Activated naive CD4-positive, alpha-beta T cell treated with anti-CD3 and anti-CD28 coated beads, Interleukin-2, amount 50 U/mL, for 24 hours (primary cell): ENCODE data around the gene TRIM54.

Experiments used
- H3K27ac Mint-ChIP-seq: one replicate; pipeline ENCODE4 v1.8.0; 2021; ENCODE audit warnings: mild to moderate bottlenecking, mixed read lengths
- H3K27me3 Mint-ChIP-seq: one replicate; pipeline ENCODE4 v1.8.0; 2021; ENCODE audit warnings: mixed read lengths
- H3K36me3 Mint-ChIP-seq: one replicate; pipeline ENCODE4 v1.8.0; 2021; ENCODE audit warnings: mixed read lengths
- H3K4me1 Mint-ChIP-seq: one replicate; pipeline ENCODE4 v1.8.0; 2021; ENCODE audit warnings: mixed read lengths
- H3K4me3 Mint-ChIP-seq: one replicate; pipeline ENCODE4 v1.8.0; 2021; ENCODE audit warnings: mild to moderate bottlenecking, mixed read lengths
- H3K9me3 Mint-ChIP-seq: one replicate; pipeline ENCODE4 v1.8.0; 2021; ENCODE audit warnings: mixed read lengths

The TRIM54 gene, protein sequence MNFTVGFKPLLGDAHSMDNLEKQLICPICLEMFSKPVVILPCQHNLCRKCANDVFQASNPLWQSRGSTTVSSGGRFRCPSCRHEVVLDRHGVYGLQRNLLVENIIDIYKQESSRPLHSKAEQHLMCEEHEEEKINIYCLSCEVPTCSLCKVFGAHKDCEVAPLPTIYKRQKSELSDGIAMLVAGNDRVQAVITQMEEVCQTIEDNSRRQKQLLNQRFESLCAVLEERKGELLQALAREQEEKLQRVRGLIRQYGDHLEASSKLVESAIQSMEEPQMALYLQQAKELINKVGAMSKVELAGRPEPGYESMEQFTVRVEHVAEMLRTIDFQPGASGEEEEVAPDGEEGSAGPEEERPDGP

DNA sequence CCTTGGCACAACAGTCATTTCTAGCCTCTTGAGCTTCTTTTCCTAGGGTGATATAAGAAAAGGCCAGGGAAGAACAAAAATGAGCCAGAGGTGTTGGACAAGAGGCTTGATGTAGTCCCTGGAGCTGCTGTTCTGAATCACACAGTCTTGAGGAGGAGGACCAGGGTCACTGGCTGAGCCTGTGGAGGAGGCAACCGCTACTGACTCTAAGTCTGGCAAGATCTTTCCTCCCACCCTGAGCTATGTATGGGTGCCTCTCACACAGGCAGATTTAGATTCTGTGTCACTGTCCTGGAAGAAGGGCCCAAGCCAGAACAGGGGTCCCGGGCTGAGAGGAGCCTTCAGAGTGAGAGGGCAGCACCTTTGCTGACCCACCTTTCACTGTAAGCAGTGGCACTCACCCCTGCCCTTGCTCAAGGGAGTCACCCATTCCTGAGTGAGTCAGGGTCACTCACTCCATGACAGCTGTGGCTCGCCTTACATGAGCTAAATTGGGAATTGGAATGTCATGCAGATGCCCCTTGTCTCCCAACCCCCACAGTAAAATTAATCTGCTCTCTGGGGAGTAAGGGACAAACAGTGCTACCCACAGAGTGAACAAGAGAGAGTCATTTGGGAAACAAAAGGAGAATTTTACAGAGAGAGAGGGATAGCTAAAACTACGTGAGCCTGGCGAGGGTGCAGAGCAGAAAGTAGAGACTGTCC is at the start of gene TRIM54:
TRIM54 (plus strand) TSS at position 575 of the 705 bp plus-strand sequence. CDS start 303 bp downstream, outside the sequence.
- peaks cover 8% of the 10 kb centered on the region for H3K4me1 Mint-ChIP-seq
- H3K9me3 Mint-ChIP-seq: no peaks in the 10 kb centered on the region
- H3K36me3 Mint-ChIP-seq: no peaks in the 10 kb centered on the region
- peaks cover 2% of the 10 kb centered on the region for H3K27me3 Mint-ChIP-seq
- no peak within 1 kb of the TSS for H3K27ac Mint-ChIP-seq
- no peak within 1 kb of the TSS for H3K4me3 Mint-ChIP-seq

DNA sequence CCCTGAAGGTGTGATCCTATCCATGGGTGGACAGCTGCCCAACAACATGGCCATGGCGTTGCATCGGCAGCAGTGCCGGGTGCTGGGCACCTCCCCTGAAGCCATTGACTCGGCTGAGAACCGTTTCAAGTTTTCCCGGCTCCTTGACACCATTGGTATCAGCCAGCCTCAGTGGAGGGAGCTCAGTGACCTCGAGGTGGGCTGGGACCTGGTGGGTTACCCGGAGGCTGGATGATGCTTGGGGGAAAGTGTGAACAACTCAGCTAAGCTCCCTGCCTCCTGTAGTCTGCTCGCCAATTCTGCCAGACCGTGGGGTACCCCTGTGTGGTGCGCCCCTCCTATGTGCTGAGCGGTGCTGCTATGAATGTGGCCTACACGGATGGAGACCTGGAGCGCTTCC is 48.9 kb upstream of the TRIM54 start:
- Mint-ChIP-seq H3K9me3 (no peaks in the 10 kb centered on the region), H3K4me1 (no peaks in the 10 kb centered on the region), H3K27me3 (no peaks in the 10 kb centered on the region), H3K4me3 (no peak overlapping the region), H3K27ac (no peak overlapping the region), H3K36me3 (peaks cover 19% of the 10 kb centered on the region)

DNA sequence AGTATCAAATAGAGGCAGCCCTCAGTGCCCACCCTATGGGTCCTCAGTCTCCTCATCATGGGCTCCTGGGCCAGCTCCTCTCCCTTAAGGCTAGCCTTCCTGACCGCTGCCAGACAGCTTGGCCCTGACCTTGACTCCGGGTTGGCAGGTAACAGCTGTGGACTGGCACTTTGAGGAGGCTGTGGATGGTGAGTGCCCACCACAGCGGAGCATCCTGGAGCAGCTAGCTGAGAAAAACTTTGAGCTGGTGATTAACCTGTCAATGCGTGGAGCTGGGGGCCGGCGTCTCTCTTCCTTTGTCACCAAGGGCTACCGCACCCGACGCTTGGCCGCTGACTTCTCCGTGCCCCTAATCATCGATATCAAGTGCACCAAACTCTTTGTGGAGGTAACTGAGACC is 46.1 kb upstream of the TRIM54 start:
- Mint-ChIP-seq H3K27me3 (no peaks in the 10 kb centered on the region), H3K27ac (no peak overlapping the region), H3K4me3 (no peak overlapping the region)

DNA sequence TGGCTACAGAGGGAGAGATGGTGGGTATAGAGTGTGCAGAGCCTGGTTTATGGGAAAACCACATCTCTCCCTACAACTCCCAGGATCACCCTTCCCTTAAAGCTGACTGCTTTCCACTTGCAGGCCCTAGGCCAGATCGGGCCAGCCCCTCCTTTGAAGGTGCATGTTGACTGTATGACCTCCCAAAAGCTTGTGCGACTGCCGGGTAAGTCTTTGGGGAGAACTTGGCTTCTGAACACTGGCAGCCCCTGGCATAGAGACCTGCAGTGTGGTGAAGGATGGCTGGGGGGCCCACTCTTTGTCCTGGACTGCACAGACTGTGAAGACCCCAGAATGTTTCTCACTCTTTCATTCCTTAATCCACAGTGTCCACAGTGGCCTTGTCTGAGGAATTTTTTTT is 45.6 kb upstream of the TRIM54 start:
- H3K27me3 Mint-ChIP-seq: no peaks in the 10 kb centered on the region
- H3K36me3 Mint-ChIP-seq: peaks cover 18% of the 10 kb centered on the region
- H3K4me1 Mint-ChIP-seq: no peaks in the 10 kb centered on the region
- H3K4me3 Mint-ChIP-seq: no peak overlapping the region
- no peak overlapping the region for H3K27ac Mint-ChIP-seq
- no peaks in the 10 kb centered on the region for H3K9me3 Mint-ChIP-seq

More for the DNA sequence above, 46.1 kb upstream of the TRIM54 start:
- peaks cover 22% of the 10 kb centered on the region for H3K36me3 Mint-ChIP-seq
- no peaks in the 10 kb centered on the region for H3K4me1 Mint-ChIP-seq
- no peaks in the 10 kb centered on the region for H3K9me3 Mint-ChIP-seq

DNA sequence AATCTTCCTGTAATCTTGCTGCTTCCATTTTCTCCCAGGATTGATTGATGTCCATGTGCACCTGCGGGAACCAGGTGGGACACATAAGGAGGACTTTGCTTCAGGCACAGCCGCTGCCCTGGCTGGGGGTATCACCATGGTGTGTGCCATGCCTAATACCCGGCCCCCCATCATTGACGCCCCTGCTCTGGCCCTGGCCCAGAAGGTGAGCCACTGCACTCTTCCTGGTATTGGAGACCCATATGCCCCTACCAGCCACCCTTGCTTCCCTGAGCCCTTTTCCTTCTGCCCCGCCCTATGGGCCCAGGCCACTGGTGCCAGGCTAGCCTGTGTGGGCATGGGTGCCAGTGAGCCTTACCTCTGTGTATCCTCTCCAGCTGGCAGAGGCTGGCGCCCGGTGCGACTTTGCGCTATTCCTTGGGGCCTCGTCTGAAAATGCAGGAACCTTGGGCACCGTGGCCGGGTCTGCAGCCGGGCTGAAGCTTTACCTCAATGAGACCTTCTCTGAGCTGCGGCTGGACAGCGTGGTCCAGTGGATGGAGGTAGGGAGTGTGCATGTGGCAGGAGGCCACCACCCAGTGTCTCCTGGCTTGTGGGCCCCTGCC is 44.8 kb upstream of the TRIM54 start:
- Mint-ChIP-seq H3K27me3 (no peaks in the 10 kb centered on the region), H3K36me3 (peaks cover 17% of the 10 kb centered on the region), H3K4me3 (no peak overlapping the region), H3K27ac (no peak overlapping the region), H3K4me1 (no peaks in the 10 kb centered on the region), H3K9me3 (no peaks in the 10 kb centered on the region)

DNA sequence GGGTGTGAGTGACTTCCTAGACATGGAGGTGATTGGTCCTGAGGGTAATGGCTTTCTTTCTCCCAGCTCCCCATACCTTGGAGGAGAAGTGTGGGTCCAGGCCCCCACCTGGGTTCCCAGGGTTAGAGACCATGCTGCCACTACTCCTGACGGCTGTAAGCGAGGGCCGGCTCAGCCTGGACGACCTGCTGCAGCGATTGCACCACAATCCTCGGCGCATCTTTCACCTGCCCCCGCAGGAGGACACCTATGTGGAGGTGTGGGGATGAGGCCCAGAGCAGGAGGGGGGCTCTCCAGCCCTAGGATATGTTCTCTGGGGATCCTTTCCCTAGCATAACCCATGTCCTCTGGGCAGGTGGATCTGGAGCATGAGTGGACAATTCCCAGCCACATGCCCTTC is 43.3 kb upstream of the TRIM54 start:
- H3K9me3 Mint-ChIP-seq: no peaks in the 10 kb centered on the region
- no peaks in the 10 kb centered on the region for H3K27me3 Mint-ChIP-seq
- H3K4me1 Mint-ChIP-seq: no peaks in the 10 kb centered on the region
- no peak overlapping the region for H3K27ac Mint-ChIP-seq
- peaks cover 12% of the 10 kb centered on the region for H3K36me3 Mint-ChIP-seq
- no peak overlapping the region for H3K4me3 Mint-ChIP-seq

DNA sequence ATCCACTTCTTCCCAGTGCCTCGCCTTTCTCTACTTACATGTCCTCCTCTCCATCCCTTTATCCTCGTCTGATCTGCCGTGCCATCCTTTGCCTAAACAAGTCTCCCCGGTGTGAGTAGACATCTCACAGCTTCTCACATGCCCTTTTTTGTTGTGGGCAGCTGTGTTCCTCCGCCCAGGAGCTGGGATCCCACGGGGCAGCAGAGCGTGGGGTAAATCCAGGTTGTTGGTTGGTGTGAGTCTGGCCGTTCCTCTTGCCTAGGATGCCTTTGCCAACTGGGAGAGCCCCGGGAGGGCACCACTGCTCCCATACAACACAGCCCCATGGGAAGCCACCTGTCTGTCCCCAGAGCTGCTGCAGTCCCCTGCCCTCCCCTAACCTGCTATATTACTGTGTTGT is 41.8 kb upstream of the TRIM54 start:
- H3K4me3 Mint-ChIP-seq: no peak overlapping the region
- H3K27me3 Mint-ChIP-seq: no peaks in the 10 kb centered on the region
- no peaks in the 10 kb centered on the region for H3K9me3 Mint-ChIP-seq
- no peaks in the 10 kb centered on the region for H3K4me1 Mint-ChIP-seq
- H3K36me3 Mint-ChIP-seq: peaks cover 12% of the 10 kb centered on the region
- peak overlapping the region; percentile 51 for H3K27ac Mint-ChIP-seq

DNA sequence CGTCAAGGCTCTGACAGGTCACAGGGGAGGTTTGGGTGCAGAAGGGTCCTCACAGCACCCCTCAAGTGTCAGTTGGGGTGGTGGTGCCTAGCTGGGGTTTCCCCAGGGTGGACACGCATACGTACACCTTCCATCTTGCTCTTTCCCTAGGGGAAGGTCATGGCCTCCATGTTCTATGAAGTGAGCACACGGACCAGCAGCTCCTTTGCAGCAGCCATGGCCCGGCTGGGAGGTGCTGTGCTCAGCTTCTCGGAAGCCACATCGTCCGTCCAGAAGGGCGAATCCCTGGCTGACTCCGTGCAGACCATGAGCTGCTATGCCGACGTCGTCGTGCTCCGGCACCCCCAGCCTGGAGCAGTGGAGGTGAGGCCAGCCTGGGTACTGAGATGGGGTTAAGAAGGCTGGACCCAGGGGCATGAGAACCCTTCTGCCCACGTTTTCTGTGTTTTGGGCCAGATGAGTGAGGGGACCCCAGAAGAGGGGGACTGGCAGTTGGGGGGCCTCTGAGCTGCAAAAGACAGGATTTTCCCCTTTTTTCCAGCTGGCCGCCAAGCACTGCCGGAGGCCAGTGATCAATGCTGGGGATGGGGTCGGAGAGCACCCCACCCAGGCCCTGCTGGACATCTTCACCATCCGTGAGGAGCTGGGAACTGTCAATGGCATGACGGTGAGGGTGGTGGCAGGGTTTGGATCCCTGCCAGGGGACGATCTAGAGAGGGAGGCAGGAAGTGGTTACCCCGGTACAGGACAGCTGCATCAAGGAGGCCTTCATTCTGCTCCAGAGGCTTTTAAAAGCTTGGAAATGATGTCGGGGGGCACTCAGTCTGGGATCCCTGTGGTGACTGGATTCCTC is 40.2 kb upstream of the TRIM54 start:
- Mint-ChIP-seq H3K27ac (peak overlapping the region; percentile 30), H3K4me3 (no peak overlapping the region), H3K9me3 (no peaks in the 10 kb centered on the region), H3K4me1 (no peaks in the 10 kb centered on the region), H3K27me3 (no peaks in the 10 kb centered on the region), H3K36me3 (peaks cover 8% of the 10 kb centered on the region)

DNA sequence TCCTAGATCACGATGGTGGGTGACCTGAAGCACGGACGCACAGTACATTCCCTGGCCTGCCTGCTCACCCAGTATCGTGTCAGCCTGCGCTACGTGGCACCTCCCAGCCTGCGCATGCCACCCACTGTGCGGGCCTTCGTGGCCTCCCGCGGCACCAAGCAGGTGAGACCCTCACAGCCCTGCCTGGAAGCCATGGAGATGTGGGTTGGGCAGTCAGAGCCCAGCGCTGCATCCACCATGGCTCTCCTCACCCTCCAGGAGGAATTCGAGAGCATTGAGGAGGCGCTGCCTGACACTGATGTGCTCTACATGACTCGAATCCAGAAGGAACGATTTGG is 39.6 kb upstream of the TRIM54 start:
- no peak overlapping the region for H3K27ac Mint-ChIP-seq
- H3K4me1 Mint-ChIP-seq: no peaks in the 10 kb centered on the region
- no peaks in the 10 kb centered on the region for H3K9me3 Mint-ChIP-seq
- no peaks in the 10 kb centered on the region for H3K27me3 Mint-ChIP-seq
- peaks cover 5% of the 10 kb centered on the region for H3K36me3 Mint-ChIP-seq
- no peak overlapping the region for H3K4me3 Mint-ChIP-seq

DNA sequence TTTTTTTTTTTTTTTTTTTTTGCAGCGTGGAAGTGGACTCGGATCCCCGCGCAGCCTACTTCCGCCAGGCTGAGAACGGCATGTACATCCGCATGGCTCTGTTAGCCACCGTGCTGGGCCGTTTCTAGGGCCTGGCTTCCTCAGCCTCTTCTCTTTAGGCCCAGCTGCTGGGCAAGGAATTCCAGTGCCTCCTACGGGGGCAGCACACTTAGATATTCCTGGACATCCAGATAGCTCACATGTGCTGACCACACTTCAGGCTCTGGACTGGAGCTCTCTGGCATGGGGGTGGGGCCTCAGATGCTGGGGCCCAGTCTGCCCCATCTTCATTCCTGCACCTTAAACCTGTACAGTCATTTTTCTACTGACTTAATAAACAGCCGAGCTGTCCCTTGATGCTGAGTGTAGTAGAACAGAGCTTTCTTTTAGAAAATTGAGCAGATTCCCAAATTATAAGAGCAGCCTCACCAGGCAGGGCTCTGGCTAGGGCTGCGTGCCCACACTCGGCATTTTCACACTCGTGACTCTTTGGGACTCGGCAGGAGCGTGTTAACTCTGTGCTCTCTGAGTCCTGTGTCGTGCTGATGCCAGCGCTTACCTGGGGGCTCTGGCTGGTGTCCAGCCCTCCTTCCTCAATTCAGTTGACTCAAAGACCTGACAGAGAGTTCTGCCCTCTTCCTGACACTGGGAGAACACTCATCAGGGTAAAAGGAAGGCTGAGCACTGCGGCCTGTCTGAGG is 38.7 kb upstream of the TRIM54 start:
- Mint-ChIP-seq H3K4me1 (no peaks in the 10 kb centered on the region), H3K4me3 (no peak overlapping the region), H3K27ac (no peak overlapping the region), H3K9me3 (no peaks in the 10 kb centered on the region), H3K27me3 (no peaks in the 10 kb centered on the region), H3K36me3 (peaks cover 5% of the 10 kb centered on the region)

DNA sequence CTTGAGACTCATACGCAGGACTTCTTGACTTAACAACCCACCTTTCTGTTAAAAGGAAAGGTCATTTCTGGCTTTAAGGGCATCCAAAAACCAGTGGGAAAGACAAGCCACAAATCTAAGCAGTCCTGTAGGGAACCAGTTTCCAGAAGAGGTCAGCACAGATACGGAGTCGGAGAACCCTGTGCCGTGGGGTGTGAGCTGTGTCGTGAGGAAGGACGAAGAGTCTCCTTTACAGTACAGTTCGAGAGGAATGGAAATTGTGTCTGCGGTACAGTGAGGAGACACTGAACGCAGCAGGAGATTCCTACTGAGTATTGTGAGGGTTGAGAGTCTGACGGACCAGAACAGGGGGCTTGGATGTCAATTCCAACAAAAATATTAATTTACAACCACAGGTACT is 37.1 kb upstream of the TRIM54 start:
- Mint-ChIP-seq H3K4me3 (no peak overlapping the region), H3K36me3 (peaks cover 4% of the 10 kb centered on the region), H3K27ac (no peak overlapping the region), H3K9me3 (no peaks in the 10 kb centered on the region), H3K4me1 (no peaks in the 10 kb centered on the region), H3K27me3 (no peaks in the 10 kb centered on the region)

DNA sequence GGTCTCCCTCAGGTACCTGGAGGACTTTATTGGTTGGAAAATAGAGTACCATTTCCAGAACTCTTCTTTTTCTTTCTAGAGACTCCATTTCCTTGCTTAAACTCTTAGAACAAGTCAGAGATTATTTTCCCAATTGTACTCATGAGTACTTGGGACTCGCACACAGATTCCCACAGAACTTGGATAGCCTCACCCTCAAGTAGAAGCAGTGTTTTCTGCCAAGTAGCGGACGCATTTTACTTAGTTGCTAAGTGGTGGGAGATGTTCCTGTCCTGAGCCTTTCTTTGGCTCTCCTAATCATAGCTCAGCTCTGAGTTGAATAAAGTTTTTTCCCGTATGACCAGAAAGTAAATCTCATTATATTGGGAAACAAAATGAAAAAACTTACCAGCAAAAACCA is 36.6 kb upstream of the TRIM54 start:
- no peak overlapping the region for H3K4me3 Mint-ChIP-seq
- no peaks in the 10 kb centered on the region for H3K27me3 Mint-ChIP-seq
- no peaks in the 10 kb centered on the region for H3K36me3 Mint-ChIP-seq
- H3K9me3 Mint-ChIP-seq: no peaks in the 10 kb centered on the region
- H3K4me1 Mint-ChIP-seq: no peaks in the 10 kb centered on the region
- no peak overlapping the region for H3K27ac Mint-ChIP-seq

DNA sequence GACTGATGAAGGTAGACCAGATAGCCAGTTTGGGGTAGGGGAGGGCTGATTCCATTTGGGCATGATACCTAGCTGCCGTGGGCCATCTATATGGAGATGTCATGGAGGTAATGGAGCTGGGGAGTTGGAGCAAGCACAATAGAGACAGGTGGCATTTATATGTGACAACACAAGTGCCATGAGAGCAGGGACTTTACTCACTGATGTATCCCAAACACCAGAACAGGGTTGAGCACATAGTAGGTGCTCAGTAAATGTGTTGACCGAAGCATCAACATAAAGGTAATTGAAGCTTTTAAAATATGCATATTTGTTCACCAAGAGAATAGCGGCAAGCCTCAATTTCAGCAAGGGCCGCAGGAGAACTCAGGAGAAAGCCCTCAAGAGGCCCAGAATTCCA is 34.3 kb upstream of the TRIM54 start:
- H3K9me3 Mint-ChIP-seq: no peaks in the 10 kb centered on the region
- H3K27ac Mint-ChIP-seq: no peak overlapping the region
- H3K27me3 Mint-ChIP-seq: no peaks in the 10 kb centered on the region
- H3K36me3 Mint-ChIP-seq: no peaks in the 10 kb centered on the region
- no peak overlapping the region for H3K4me3 Mint-ChIP-seq
- H3K4me1 Mint-ChIP-seq: no peaks in the 10 kb centered on the region

DNA sequence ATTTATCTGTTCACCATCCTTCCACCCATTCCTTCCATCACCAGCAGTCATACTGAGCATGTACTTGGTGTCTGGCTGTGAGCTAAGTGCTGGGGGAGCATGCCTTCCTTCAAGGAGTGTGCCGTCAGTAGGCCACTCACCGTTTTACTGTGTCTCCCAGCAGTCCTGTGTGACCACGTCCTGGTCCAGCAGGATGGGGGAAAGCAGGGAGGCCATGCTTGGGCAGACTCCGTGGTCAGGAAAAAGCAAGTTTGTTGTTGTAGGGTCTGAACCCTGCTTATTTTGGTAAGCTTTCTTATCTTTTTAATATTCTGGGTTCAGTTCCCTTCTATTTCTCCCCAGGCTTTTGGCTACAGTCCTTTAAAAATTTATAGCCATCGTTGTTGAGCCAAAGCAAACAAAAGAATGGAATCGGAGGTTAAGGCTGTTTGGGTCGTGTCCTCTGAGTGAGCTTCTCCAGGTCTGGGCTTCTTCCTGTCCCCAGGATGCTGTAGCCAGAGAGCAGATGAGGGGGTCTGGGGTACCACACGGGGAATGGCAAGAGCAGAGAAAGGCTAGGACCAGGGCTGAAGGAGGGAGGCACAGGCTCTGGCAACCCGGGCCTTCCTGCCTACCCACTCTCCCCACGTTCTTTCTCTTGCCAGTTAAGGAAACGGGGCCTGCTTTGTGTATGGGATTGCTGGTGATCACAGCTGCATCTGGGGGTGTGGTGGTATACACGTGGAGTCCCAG is 32.9 kb upstream of the TRIM54 start:
- Mint-ChIP-seq H3K27me3 (no peaks in the 10 kb centered on the region), H3K27ac (no peak overlapping the region), H3K4me3 (no peak overlapping the region), H3K36me3 (no peaks in the 10 kb centered on the region), H3K4me1 (no peaks in the 10 kb centered on the region), H3K9me3 (no peaks in the 10 kb centered on the region)
